HL-60 (cell line): ENCODE measurements around the gene JPH4.

Experiments
- CTCF ChIP-seq: IDR thresholded peaks from one replicate; pipeline ENCODE4 v1.5.1; 2011; ENCODE audit warnings: low read length, control low read depth, inconsistent platforms; ENCODE audit not compliant: insufficient read depth
- GABPA ChIP-seq: IDR thresholded peaks from 2 replicates; pipeline ENCODE4 v1.6.1; 2012; ENCODE audit warnings: low read depth
- POLR2AphosphoS5 ChIP-seq: IDR thresholded peaks from 2 replicates; pipeline ENCODE4 v1.6.1; 2012; ENCODE audit warnings: low read depth
- REST ChIP-seq: IDR thresholded peaks from 2 replicates; pipeline ENCODE4 v1.6.1; 2012; ENCODE audit warnings: low read depth; ENCODE audit not compliant: insufficient replicate concordance

- TF ChIP-seq REST (no peak), CTCF (no peak), POLR2AphosphoS5 (no peak), GABPA (no peak)
Measured at GRCh38 chr14:23582906-23583760, 4.5 kb upstream of the JPH4 start.
